Esophagus mucosa (tissue), 1 donor: Measurements from ENCODE around the gene PRKD2. TPM values are rescaled to one million over a fixed set of nuclear protein-coding genes. Genes with fewer than 3 reads are reported as not detected.
"Not testable (repeated sequence)": the region's sequence is repeated elsewhere in the genome, so short reads cannot be mapped to it uniquely, and the experiment has no call there.

Experiments
- ATAC-seq: fragments of 200-7000 bp; cut with Tn5 transposase; one replicate; pipeline ENCODE4 v1.9.1; 2020
- total RNA-seq: library from RNA; stranded (reverse); gene quantifications from one replicate; pipeline ENCODE4 v1.2.4, GENCODE V29; 2023
- donor health status: DM: yes; HTN: yes; CAD: no.

Gene PRKD2
- total RNA-seq, 1 donor from 2014 or later = 31.4 TPM

DNA sequence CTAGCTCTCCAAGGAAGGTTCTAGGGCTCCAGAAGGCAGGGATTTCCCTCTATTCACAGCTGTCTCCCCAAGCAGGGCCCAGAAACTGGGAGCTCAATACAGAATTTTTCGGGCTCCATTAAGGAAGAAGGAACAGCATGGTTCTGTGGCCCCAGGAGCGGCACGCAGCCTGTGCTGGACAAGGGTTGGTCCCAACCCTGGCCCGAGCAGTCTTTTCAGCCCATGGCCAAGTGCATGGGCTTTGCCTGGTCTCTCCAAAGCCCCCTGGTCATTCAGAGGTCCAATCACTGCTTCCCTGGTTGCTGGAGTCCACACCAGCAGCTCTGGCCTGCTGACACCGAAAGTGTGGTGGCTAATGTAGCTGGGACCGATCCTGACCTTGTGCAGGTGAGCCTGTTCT is 6.6 kb upstream of the PRKD2 start:
- no peak for ATAC-seq

GRCh38 chr19:46723023-46723461 is 6.1 kb upstream of the PRKD2 start:
- ATAC-seq = no peak

GRCh38 chr19:46722421-46723022 is 5.6 kb upstream of the PRKD2 start:
- ATAC-seq = no peak

- ATAC-seq = no peak
These were observed 5.1 kb upstream of the PRKD2 start for GRCh38 chr19:46722004-46722380.

- no peak for ATAC-seq
These were observed 4.5 kb upstream of the PRKD2 start for GRCh38 chr19:46721269-46722003.

DNA sequence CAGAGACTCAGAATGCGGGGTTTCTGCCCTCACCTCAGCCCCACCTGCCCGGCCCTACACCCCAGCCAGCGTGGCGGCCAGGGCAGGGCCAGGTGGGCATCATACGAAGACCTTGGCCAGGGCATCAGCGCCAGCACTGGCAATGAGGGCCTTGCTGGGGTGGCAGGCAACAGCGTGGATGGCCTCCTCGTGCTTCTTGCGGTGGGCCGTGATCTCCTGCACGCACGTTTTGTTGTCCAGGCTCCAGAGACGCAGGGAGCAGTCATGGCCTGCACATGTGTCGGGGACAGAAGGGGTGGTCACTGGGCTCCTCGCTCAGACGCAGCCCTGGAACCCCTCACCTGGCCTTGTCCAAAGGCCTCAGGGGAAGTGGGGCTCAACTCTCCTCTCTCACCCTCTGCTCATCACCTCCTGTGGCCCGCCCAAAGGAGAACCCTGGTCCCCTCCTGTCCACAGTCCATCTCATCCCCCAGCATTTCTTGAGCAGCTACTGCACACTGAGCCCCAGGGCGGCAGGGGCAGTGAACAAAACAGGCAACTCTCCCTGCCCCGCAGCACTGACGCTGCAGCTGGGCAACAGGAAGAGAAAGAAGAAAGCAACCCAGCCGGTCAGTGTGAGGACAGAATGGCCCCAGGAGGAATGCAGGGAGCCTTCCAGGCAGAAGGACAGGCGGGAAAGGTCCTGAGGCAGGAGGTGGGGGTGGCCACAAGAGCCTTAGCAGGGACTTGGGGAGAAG is 3.8 kb upstream of the PRKD2 start:
- no peak for ATAC-seq

DNA sequence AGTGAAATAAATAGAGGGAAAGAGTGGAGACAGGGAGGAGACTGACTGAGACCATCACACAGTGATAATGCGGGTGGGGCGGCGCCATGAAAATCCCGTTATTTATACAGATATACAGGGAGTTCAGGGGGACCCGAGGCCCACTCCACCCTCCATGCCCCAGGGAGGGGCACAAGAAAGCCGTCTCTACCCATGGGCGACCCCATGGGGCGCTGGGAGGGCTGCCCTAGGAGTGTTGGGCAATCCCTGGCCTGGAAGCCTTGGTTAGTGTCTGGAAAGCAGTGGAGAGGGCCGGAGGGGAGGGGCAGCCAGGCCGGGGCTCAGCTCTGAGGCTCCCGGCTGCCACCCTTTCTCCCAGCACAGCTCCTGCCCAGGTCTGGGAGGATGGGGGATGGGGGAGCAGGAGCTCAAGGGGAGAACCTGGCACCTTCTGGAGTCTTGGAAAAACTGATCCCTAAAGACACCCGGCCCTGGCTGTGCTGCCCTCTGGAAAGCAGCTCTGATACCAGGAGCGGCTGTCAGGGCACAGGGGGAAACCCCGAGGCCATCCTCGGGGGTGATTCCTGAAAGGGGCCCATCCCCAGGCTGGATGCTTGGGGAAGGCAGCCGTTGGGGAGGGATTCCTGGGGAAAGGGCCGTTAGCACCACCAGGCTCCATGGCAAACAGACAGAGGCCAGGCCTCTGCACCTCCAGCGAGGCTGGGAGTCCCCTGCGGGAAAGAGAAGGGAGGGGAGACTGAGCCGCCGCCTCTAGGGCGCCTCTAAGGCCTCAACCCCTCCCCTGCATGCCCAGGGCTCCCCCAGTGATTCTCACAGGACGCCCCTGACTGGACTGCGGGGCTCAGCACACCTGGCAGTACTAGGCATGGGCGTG is 3.0 kb upstream of the PRKD2 start:
- no peak for ATAC-seq

DNA sequence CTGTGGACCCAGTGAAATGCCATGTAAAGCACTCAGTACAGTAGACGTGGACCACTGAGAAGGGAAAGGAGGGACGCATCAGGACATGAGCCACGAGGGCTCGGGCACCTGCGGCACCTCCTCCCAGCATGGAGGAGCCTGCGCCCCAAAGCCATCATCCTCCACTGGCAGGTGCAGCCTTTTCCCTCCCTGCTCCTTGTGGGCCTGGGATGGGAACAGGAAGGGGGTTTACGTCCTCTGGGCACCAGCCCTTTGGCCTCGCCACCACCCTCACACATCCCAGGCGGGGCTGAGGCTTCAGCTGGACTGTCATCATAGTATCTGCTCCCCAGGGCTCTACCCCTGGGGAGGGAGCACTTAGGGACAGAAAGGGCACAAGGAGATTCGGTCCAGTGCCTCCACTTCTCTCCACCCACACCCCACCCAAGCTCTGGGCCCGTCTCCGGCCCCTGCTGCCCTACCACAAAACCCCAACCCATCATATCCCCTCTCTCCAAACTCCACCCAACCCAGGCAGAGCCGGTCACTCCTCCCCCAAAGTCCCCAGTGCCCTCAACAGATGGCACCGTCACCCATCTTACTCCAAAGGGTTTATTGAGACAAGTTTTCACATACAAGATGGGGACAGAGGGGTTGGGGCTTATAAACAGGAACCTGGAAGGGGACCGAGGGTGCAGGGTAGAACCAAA is 2.2 kb upstream of the PRKD2 start:
- ATAC-seq = no peak

DNA sequence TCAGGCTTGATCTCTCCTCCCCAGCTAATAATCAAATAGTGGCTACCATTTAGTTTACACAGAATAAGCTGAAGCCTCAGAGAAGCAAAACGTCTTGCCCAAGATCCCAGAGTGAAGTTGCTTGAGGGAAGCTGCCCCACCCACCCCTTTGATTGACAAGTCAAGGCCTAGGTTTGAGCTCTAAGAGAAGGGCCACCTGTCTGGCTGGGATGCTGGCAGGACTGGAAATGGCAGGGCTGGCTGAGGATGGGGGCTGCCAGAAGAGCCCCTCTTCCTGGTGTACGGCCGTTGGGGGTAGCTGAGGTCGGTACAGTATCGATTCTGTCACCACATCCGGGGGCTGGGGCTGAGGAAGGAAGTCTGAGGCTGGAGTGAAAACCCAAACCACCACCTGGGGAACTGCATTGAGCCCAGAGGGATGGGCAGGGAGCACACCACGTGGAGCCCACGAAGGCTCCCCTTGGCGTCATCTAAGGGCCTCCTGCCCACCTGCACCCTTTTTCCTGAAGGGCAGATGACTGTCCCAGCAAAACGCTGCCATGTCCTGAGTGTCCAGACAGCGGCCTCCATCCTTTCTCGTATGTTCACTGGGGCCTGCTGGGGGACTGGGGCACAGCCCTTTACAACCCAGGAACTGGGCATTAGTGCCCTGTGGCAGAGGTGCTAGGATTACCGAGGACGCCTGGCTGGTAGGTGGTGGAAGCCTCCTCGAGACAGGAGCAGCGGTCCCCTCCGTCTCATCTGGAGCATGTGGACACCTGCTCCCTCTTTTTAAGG is 1.4 kb upstream of the PRKD2 start:
- ATAC-seq = peak; percentile 3

- ATAC-seq = no peak
These were observed 816 bp upstream of the PRKD2 start for GRCh38 chr19:46717716-46718143.

- no peak for ATAC-seq
These were observed 261 bp downstream of the PRKD2 start for GRCh38 chr19:46716672-46717033.

DNA sequence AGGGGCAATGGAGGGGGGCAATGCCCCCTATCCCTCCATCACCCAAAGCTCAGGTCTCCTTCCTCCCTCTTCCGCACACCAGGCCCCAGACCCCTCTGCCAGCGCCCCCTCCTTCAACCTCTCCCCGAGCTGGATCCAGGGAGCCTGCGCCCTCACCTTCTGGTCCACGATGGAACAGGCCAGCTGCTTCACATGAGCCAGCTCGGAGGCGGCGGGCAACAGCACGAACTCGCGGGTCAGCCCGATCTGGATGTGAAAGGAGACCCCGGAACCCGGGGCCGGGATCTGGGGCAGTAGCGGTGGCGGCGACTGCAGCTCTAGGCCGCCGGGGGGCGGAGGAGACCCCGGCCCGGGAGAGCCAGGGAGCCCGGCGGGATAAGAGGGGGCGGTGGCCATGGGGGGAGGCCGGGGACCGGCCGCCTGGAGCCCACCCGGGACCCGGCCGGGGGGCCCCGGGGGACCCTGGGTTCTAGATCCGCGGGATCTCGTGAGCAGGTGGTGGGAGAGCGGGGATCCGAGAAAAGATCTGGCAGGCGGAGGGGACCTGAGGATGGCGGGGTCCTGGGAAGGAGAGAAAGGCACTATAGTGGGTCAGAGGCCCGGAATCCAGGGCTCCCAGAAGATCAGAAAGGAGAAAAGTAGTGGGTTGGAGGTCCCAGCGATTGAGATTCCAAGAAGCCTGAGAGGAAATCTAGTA is 791 bp downstream of the PRKD2 start:
- no peak for ATAC-seq

DNA sequence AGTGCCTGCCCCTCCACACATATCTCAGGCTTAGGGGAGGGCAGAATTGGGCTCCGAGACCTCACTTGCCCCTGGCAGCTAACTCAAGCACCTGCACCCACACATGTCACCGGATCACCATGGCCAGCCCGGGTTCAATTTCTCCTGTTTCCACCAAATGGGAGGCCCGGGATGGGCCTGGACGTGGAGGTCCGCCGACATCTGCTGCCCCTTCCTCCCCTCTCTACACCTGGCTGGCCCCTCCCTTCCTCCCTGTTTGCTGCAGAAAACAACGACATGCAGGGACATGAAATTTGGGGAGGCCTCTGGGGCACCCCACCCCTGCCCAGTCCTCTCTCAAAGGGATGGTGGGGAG is 1.3 kb downstream of the PRKD2 start:
- peak; percentile 1 for ATAC-seq

GRCh38 chr19:46714444-46715106 is 2.3 kb downstream of the PRKD2 start:
- ATAC-seq = peak; percentile 15

GRCh38 chr19:46713781-46714443 is 3.0 kb downstream of the PRKD2 start:
- ATAC-seq = peak; percentile 79

DNA sequence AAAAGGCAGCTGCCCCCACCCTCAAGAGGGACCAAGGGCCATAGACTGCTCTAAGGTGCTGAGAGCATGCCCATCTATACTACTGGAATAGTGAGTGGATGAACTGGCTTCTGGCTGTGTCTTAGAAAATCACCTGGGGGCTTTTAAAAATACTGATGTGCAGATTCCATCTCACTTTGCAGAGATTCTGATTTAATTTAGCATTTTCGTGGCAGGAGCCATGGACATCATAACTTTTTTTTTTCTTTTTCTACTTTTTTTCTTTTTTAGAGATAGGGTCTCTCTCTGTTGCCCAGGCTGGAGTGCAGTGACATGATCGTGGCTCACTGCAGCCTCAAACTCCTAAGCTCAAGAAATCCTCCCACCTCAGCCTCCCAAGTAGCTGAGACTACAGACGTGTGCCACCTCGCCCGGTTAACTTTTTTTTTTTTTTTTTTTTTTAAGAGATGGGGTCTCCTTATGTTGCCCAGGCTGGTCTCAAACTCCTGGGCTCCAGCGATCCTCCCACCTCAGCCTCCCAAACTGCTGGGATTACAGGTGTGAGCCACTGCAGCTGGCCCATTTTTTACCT is 4.1 kb downstream of the PRKD2 start:
- not testable (repeated sequence) for ATAC-seq

DNA sequence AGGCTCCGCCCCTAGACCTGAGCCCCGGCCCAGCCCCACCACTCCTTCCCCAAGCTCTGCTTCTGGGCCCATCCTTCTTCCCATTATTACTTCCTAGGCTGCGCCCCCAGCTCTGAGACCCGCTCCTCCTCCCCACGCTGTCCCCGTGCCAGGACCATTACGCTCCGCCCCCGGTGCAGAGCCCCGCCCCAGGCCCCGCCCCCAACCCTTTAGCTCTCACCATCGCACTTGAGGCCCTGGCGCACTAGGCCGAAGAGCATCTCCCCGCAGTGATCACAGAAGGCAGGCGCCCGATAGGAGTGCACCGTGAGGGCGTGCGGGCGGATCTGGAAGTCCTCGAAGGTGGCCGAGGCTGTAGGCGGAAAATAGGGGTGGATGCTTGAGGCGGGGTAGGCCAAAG is 6.2 kb downstream of the PRKD2 start:
- ATAC-seq = no peak

- peak; percentile 70 for ATAC-seq
These were observed 12.4 kb downstream of the PRKD2 start for GRCh38 chr19:46704379-46705076.

DNA sequence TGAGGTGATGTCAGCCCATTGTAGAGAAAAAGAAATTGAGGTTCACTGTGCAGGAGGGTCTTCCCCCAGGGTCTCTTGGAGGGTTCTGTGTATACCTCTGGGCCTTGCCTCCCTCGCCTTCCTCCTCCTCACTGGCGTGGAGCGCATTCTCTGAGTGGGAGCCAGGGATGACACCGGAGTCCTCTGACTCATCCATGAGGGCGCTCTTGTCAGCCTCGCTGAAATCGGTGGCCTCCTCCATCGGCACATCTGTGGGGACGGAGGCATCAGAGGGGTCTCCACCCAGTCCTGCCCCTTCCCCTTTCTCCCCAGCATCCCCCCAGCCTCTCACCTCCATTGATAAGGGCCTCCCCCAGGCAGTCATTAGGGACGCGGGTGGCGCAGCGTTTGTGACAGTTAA is 16.2 kb downstream of the PRKD2 start:
- ATAC-seq = no peak
